Prostate gland (tissue), 2 donors: Measurements from ENCODE around the gene STK16.

Source experiments
- CTCF ChIP-seq, 4 experiments: fragments of 200-600 bp in 2 of 4; fragments of 450-650 bp in 2 of 4; sonication (generic) in 2 of 4; IDR thresholded peaks; 1 replicate in 3 of 4; 2 replicates in 1 of 4; pipeline ENCODE4 v1.5.1; 2016 to 2019; ENCODE audit warnings: antibody characterized with exemption in 4 of 4, mild to moderate bottlenecking in 2 of 4, moderate library complexity in 2 of 4
- POLR2A ChIP-seq: fragments of 450-650 bp; IDR thresholded peaks from one replicate; pipeline ENCODE4 v1.6.1; 2016; ENCODE audit warnings: antibody characterized with exemption, mild to moderate bottlenecking

- no peak for TF ChIP-seq CTCF (IDR thresholded peaks at IDR 0.05)
- no peak for TF ChIP-seq POLR2A
Observed at GRCh38 chr2:219272995-219273394, 27.7 kb downstream of the STK16 start.
